ENCODE results near the gene MAML2.

DNA sequence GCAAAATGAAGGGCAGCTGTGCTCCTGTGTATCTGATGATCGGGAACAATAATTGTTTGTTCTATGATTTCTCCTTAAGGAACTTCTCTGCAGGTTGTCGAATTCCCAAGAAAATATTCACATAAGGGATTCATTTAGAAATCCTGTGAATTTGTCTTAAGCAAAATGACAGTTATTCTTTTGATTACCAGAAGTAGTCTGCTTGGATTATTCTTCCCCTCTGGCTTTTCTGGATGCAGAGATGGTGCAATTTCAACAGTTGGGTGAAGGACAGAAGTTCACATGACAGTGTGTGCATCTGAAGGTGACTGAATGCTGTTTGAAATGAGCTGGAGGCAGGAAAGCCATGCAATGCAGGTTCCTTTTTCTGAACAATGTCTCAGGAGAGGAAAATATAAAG, 281.9 kb downstream of the MAML2 start:
- TF ChIP-seq FOXM1 (CRISPR knock-in tag; IDR thresholded peaks at IDR 0.05) (no peak), KLF6 (CRISPR knock-in tag; IDR thresholded peaks at IDR 0.05) (no peak), JUNB (CRISPR knock-in tag; IDR thresholded peaks at IDR 0.05; ENCODE audit: borderline replicate concordance) (no peak), CC2D1A (CRISPR knock-in tag; IDR thresholded peaks at IDR 0.05) (no peak), ZNF274 (CRISPR knock-in tag; IDR thresholded peaks at IDR 0.05) (no peak), JUN (CRISPR knock-in tag; IDR thresholded peaks at IDR 0.05) (no peak), ZNF878 (CRISPR knock-in tag; IDR thresholded peaks at IDR 0.05) (no peak)
